IPS-11a (cell line): ENCODE data around the gene KCP.
A peak's percentile ranks its signal among the peaks of the same experiment; 100 is the strongest.

ENCODE experiments used
- H3K4me3 ChIP-seq: one replicate; pipeline ENCODE4 v1.5.1; 2013; ENCODE audit warnings: low read depth, low read length, control low read depth

Gene KCP

GRCh38 chr7:128843938-128844621 lies 66.4 kb downstream of the KCP start:
- no peak overlapping the region for H3K4me3 ChIP-seq

DNA sequence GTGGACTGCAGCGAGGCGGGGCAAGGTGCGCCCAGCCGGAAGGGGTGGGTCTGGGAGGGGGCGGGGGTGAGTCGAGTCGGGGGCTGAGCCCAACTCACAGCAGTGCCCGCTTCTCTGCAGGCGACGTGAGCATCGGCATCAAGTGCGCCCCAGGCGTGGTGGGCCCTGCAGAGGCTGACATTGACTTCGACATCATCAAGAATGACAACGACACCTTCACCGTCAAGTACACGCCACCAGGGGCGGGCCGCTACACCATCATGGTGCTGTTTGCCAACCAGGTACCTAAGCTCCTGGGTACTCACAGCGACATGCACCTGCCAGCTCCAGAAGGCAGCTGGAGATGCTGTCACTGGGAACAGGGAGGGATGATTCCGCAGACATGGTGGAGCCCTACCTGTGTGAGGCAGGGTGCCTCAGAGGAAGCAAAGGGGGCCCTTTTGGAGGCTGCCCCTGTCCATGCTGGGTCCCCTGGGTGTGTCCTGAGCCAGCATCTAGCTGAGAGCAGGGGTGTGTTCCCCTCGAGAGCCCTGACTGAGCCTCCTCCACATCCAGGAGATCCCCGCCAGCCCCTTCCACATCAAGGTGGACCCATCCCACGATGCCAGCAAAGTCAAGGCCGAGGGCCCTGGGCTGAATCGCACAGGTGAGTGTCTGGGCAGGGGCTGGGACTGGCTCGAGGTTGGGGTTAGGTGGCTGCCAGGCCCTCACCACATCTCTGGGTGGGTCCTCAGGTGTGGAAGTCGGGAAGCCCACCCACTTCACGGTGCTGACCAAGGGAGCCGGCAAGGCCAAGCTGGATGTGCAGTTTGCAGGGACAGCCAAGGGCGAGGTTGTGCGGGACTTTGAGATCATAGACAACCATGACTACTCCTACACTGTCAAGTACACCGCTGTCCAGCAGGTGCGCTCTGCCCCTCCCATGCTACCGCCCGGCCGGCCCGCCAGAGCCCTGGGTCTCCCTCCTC lies 67.6 kb downstream of the KCP start:
- no peak overlapping the region for H3K4me3 ChIP-seq

GRCh38 chr7:128841921-128842673 lies 68.4 kb downstream of the KCP start:
- H3K4me3 ChIP-seq, result no peak overlapping the region

- no peak overlapping the region for H3K4me3 ChIP-seq
Measured at GRCh38 chr7:128841171-128841690, 69.3 kb downstream of the KCP start.

DNA sequence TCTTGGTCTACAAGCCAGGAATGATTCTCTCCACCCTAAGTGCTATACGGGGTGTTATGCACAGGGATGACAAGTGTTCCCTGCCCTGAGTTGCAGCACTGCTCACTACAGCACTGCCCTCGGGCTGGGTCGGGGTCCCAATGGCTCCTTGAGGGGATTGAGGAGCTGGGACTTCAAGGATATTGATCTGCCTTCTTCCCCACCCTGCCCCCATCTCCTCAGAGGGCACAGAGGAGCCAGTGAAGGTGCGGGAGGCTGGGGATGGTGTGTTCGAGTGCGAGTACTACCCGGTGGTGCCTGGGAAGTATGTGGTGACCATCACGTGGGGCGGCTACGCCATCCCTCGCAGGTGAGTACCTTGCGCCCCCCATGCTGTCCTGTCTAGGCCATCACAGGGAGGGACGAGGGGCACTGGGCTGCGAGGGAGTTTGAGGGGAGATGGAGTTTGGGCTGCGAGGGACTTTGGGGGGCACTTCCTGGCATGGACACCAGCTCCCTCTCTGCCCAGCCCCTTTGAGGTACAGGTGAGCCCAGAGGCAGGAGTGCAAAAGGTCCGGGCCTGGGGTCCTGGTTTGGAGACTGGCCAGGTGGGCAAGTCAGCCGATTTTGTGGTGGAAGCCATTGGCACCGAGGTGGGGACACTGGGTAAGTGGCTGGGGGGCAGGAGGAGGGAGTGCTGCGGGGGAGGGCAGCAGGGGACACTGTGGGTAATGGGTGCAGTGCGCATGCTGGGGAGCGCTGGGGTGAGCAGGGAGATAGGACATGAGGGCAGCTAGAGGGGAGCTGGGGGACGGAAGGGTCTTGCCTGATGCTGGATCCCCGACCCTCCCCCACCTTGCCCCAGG lies 70.0 kb downstream of the KCP start:
- H3K4me3 ChIP-seq, result no peak overlapping the region

DNA sequence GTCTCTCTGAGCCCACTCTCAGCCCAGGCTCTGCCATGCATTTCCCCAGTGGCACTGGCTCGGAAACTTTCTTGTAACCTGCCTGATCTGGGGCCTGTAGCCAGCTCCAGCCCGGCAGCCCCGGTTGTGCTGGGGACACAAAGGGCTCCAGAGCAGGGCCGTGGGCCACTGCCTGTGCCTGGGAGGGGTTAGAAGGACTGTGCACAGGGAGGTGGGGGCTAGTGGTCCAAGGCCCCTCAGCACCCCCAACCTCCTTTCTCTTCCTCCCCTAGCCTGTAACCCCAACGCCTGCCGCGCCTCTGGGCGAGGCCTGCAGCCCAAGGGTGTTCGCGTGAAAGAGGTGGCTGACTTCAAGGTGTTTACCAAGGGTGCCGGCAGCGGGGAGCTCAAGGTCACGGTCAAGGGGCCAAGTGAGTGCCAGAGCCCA lies 70.7 kb downstream of the KCP start:
- no peak overlapping the region for H3K4me3 ChIP-seq

DNA sequence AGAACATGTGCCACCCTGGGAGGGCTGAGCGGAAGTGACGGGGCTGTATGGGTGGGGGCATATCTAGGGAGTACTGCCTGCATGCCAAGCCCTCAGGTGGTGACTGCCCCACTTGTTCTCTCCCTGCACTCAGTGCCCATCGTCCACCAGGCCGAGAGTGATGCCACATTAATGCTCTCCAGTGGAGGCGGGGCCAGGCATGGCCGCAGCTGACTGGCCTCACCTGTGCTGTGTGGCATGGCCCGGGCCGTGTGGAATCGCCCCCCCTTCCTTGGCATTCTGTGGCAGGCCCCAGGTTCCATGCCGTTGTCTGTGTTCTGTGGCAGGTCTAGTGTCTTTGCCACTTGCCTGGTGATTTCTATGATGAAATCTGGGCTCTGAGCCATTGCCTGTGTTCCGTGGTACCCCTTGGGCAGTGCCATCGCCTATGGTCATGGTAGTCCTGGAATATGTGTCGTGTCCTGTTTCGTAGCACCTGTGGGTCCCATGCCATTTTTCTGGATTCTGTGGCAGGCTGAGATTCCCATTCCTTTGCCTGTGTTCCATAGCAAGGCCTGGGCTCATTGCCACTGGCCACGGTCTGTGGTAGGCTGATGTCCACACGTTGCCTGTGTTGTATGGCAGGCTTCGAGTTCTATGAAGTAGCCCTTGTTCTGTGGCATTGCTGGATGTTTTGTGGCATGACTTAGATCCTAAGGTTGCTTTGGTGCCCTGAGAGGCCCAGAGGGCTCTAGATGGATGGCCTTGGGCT lies 71.4 kb downstream of the KCP start:
- H3K4me3 ChIP-seq, result no peak overlapping the region

GRCh38 chr7:128838109-128838779 lies 72.3 kb downstream of the KCP start:
- H3K4me3 ChIP-seq, result no peak overlapping the region

DNA sequence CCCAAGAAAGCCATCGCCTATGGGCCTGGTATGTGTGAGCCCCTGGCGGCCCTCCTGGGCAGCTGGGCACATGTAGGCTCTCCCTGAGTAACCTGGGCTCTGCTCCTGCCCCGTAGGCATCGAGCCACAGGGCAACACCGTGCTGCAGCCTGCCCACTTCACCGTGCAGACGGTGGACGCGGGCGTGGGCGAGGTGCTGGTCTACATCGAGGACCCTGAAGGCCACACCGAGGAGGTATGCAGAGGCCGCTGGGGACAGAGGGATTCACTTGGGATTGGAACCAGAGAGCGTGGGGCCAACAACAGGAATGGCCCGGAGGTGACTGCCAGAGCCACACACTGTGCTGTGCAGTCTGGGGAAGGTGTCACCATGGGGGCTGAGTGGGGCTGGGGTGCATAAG lies 73.0 kb downstream of the KCP start:
- H3K4me3 ChIP-seq, result no peak overlapping the region

- H3K4me3 ChIP-seq, result no peak overlapping the region
Measured at GRCh38 chr7:128836729-128837348, 73.7 kb downstream of the KCP start.

GRCh38 chr7:128835790-128836641 lies 74.5 kb downstream of the KCP start:
- H3K4me3 ChIP-seq, result no peak overlapping the region

DNA sequence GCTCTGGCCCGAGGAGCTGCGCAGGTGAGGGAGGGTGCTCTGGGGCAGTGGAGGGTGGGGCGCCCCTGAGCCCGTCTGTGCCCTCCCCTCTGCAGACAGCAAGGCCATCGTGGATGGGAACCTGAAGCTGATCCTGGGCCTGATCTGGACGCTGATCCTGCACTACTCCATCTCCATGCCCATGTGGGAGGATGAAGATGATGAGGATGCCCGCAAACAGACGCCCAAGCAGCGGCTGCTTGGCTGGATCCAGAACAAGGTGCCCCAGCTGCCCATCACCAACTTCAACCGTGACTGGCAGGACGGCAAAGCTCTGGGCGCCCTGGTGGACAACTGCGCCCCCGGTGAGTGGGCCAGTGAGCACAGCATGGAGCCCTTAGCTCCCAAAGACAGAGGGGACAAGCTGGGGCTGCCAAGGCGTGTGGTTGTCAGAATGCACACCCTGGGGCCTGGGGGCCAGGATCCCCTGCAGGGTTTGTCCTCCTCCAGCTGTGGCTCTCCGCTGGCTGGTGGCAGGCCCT lies 75.2 kb downstream of the KCP start:
- no peak overlapping the region for H3K4me3 ChIP-seq

DNA sequence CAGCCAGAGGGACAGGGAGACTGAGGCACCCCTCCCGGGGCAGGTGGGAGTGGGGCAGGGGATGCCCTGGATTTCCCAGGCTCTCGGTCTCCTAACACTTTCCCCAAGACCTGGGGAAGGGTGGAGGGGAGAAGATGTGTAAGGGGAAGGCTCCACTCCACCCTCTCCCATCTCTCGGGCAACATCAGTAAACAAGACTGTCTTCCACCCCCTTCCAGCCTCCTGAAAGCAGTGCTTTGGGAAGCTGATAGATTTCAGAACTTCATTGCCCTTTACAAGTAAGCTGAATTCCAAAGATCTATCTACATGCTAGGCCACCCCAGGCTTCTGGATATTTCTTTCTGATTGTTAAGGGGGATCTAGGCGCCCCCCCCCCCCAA lies 76.6 kb downstream of the KCP start:
- no peak overlapping the region for H3K4me3 ChIP-seq

DNA sequence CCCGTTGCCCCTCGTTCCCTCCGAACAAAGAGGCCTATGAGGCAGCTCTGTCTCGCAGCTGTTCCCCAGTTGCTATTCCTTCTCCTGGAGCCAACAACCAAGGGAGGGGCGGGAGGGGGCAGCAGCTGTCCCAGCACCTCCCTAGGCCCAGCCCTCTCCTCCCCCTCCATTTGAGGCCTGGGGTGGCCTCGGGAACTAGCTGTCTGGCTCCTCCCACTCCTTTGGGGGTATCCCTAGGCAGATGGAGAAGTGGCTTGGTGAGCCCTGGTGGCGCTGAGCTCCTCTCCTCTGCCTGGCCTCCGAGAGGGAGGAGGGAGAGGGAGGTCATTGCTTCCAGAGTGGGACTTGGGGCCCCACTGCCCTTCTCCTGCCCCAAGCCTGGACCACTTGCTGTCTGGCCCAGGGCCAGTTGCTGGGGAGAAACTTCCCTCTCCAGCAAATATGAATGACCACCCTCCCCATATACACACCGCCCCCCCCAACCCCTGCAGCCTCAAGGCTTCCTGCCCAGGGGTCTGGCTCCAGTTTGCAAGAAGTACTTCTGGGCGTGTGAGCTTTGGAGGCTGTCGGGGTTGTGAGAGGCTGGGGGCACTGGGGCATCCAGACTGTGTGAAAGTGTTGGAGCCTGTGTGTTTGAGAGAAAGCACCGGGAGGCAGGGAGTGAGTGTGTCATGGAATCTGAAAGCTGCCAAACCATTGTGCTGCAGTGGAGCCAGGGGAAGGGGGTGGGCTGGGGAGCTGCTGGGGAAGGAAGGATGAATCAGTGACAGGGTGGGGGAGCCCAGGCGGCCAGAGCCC lies 77.2 kb downstream of the KCP start:
- H3K4me3 ChIP-seq, result peak overlapping the region; percentile 58

GRCh38 chr7:128832880-128833147 lies 77.7 kb downstream of the KCP start:
- H3K4me3 ChIP-seq, result peak overlapping the region; percentile 58

DNA sequence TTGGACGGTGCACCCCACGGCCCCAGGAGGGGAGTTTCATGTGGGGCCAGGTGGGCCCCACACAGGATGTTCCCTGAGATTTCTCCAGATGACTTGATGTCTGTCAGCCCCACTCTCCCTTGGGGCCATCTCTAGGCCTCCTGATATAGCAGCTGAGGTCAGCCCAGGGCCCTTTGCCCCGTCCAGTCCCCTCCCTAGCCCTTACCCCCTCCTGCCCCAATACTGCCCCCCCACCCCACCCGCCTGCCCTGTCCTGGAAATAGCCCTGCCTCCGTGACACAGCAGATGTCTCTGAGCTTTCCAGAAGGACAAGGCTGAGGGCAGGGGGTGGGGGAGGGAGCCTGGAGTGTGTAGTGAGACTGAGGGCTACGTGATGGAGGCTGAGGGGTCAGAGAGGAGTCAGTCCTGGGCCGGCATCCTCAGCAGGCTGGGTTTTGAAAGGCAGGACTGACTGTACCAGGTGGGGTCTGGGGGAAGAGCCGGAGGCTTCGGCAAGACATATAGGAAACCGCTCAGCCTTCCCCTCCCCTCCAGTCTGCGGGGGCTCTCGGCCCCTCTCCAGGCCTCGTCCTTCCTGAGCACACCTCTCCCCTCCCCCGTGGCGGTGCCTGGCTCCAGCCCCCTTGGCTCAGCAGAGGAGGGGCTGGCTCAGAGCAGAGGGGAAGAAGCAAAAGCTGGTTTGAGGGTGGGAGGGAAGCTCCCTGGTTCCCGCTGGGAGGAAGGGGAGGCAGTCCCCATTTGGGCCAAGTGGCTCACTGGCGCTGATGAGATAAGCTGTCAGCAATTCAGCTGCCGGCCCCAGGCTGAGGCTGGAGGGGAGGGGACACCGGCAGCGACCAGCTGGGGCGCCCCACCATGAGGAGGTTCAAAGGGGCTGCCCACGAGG lies 78.3 kb downstream of the KCP start:
- H3K4me3 ChIP-seq, result peak overlapping the region; percentile 58
